ENCODE data around the gene IL1B. TPM values are rescaled to one million over a fixed set of nuclear protein-coding genes. Genes with fewer than 3 reads are reported as not detected.
A peak's percentile ranks its signal among the peaks of the same experiment; 100 is the strongest.

Gene IL1B
- total RNA-seq, 1 donor from 2014 or later: not detected

GRCh38 chr2:112813280-112813966 lies 23.2 kb downstream of the IL1B start:
- intact Hi-C loops (cut with DNase I): no loop called here
- DNase-seq (ENCODE audit: missing footprints) (no peak), ATAC-seq (no peak)

GRCh38 chr2:112812318-112813267 lies 24.0 kb downstream of the IL1B start:
- no peak for ATAC-seq
- intact Hi-C loops (cut with DNase I): loop anchor here (1.0 kb wide), 1 partner anchor 57 kb away; no protein-coding TSS in a partner anchor
- no peak for DNase-seq (ENCODE audit: missing footprints)

- ATAC-seq (peak; percentile 28), DNase-seq (ENCODE audit: missing footprints) (no peak)
- intact Hi-C loops (cut with DNase I): loop anchor here (1.0 kb wide), 1 partner anchor 57 kb away; no protein-coding TSS in a partner anchor
Observed at GRCh38 chr2:112811841-112812306, 24.7 kb downstream of the IL1B start.

GRCh38 chr2:112811276-112811831 lies 25.2 kb downstream of the IL1B start:
- no peak for DNase-seq (ENCODE audit: missing footprints)
- ATAC-seq: peak; percentile 3
- intact Hi-C loops (cut with DNase I): no loop called here

- intact Hi-C loops (cut with DNase I): no loop called here
- no peak for ATAC-seq
Observed at GRCh38 chr2:112809112-112809511, 27.5 kb downstream of the IL1B start.

GRCh38 chr2:112807233-112807807 lies 29.3 kb downstream of the IL1B start:
- intact Hi-C loops (cut with DNase I): no loop called here
- DNase-seq (ENCODE audit: missing footprints) (no peak), ATAC-seq (no peak)

More at GRCh38 chr2:112809112-112809511, 27.5 kb downstream of the IL1B start:
- no peak for DNase-seq (ENCODE audit: missing footprints)

GRCh38 chr2:112805542-112805941 lies 31.0 kb downstream of the IL1B start:
- DNase-seq (ENCODE audit: missing footprints) (no peak), ATAC-seq (no peak)
- intact Hi-C loops (cut with DNase I): no loop called here

- intact Hi-C loops (cut with DNase I): no loop called here
- no peak for ATAC-seq
- no peak for DNase-seq (ENCODE audit: missing footprints)
Observed at GRCh38 chr2:112803691-112804521, 32.7 kb downstream of the IL1B start.

GRCh38 chr2:112800881-112801583 lies 35.5 kb downstream of the IL1B start:
- DNase-seq (ENCODE audit: missing footprints) (no peak), ATAC-seq (no peak)
- intact Hi-C loops (cut with DNase I): no loop called here

GRCh38 chr2:112798979-112799975 lies 37.3 kb downstream of the IL1B start:
- DNase-seq (ENCODE audit: missing footprints) (no peak), ATAC-seq (no peak)
- intact Hi-C loops (cut with DNase I): no loop called here

- intact Hi-C loops (cut with DNase I): no loop called here
- no peak for DNase-seq (ENCODE audit: missing footprints)
- no peak for ATAC-seq
Observed at GRCh38 chr2:112796486-112796885, 40.1 kb downstream of the IL1B start.

GRCh38 chr2:112795774-112796173 lies 40.8 kb downstream of the IL1B start:
- intact Hi-C loops (cut with DNase I): no loop called here
- no peak for ATAC-seq
- no peak for DNase-seq (ENCODE audit: missing footprints)

- intact Hi-C loops (cut with DNase I): no loop called here
- DNase-seq (ENCODE audit: missing footprints) (no peak), ATAC-seq (no peak)
Observed at GRCh38 chr2:112794841-112795240, 41.7 kb downstream of the IL1B start.

- DNase-seq (ENCODE audit: missing footprints) (no peak), ATAC-seq (peak; percentile 57)
- intact Hi-C loops (cut with DNase I): no loop called here
Observed at GRCh38 chr2:112794131-112794733, 42.3 kb downstream of the IL1B start.

GRCh38 chr2:112793449-112793978 lies 43.1 kb downstream of the IL1B start:
- peak; percentile 60 for ATAC-seq
- intact Hi-C loops (cut with DNase I): no loop called here

GRCh38 chr2:112792419-112792818 lies 44.2 kb downstream of the IL1B start:
- intact Hi-C loops (cut with DNase I): no loop called here
- ATAC-seq: no peak
- no peak for DNase-seq (ENCODE audit: missing footprints)

More at GRCh38 chr2:112793449-112793978, 43.1 kb downstream of the IL1B start:
- no peak for DNase-seq (ENCODE audit: missing footprints)

Measured in Right ventricle myocardium inferior (tissue), 1 donor.